Right renal cortex interstitium (tissue), 3 donors: ENCODE data around the gene QPCTL. TPM values are rescaled to one million over a fixed set of nuclear protein-coding genes. Genes with fewer than 3 reads are reported as not detected.

Experiments
- DNase-seq, 3 donors: peaks; one replicate each; pipeline ENCODE4 v3.0.0-alpha.2; 2013; ENCODE audit warnings: low read depth in 3 of 3, low spot score in 2 of 3
- polyA plus RNA-seq, 3 donors: library from polyadenylated mRNA; unstranded; fragments of 120-200 nt; gene quantifications; one replicate each; pipeline ENCODE4 v1.2.1, GENCODE V29; 2013; ENCODE audit not compliant: insufficient read length in 3 of 3

QPCTL gene
- polyA plus RNA-seq, result 1 to 10 TPM; 7.1 to 7.6 (median 7.5) TPM

GRCh38 chr19:45692187-45693105 lies at the start of gene QPCTL:
Gene QPCTL (plus strand): TSS chr19:45692666. CDS start chr19:45692704, 38 bp downstream.
- DNase-seq, result peak; percentile 96 to 98 (median 97)

DNA sequence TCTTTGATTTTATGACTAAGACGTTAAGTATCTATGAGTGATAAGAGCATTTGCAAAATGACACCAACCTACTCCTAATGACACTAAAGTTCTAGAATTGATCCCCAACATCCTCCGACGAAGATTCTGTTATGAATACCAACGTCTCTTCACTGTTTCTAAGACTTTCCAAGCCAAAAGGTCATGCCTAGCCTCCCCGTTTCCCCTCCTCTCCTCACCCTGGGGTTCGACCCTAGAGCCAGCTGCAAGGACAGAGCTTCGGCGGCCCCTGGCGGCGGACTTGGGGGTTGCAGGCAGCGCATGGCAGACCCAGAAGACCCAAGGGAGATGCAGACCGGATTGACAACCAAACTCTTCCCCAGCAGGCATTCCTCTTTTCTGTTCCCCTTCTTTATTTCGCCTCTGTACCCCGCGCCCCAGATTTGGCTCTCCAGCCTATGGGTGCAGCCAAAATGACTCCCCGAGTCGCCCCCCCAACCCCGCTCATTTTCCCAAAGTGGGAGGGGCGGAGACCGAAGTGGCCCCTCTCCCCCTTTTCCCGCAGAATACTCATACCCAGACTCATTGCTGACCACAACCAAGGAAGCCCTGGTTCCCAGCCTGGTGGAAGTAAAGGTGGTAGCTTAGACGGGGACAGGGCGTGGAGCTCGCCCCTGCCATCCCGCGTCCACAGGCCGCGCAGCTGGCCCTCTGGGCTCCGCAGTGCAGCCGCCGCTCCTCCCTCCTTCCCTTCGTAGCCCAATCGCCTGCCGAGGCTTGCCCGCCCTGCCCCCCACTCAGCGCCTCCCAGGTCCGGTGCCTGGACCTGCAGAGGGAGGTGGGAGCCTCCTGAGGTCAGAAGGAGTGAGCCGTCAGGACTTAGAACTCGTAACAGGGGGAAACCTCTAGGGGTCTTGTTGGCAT lies 49.2 kb upstream of the QPCTL start:
- DNase-seq, result no peak

- DNase-seq, result no peak
Observed at GRCh38 chr19:45643927-45644771, 48.3 kb upstream of the QPCTL start.

DNA sequence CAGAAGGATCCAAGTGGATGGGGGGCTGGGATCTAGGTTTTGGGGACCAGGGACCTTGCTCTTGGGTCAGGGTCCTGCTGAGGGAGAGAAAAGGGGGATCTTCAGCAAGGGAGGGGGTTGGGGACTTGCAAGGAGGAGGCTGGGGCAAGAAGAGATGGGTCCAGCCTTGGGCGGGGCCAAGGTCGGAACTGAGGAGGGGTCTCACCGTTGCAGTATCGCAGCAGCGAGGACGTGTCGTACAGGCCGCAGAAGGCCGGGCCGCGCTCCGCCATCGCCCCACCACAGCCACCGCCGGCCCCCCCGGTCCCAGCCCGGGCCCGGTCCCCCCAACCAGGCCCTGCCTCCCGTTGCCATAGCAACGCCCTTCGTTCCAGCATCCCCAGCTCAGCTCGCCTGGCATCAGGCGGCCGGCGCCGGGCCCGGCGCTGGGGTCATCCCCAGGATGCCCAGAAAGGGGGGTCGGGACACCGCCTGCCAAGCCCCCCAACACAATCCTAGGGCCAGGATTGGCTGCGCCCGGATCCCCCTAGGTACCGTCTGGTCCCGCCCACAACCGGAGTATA lies 47.3 kb upstream of the QPCTL start:
- no peak for DNase-seq

DNA sequence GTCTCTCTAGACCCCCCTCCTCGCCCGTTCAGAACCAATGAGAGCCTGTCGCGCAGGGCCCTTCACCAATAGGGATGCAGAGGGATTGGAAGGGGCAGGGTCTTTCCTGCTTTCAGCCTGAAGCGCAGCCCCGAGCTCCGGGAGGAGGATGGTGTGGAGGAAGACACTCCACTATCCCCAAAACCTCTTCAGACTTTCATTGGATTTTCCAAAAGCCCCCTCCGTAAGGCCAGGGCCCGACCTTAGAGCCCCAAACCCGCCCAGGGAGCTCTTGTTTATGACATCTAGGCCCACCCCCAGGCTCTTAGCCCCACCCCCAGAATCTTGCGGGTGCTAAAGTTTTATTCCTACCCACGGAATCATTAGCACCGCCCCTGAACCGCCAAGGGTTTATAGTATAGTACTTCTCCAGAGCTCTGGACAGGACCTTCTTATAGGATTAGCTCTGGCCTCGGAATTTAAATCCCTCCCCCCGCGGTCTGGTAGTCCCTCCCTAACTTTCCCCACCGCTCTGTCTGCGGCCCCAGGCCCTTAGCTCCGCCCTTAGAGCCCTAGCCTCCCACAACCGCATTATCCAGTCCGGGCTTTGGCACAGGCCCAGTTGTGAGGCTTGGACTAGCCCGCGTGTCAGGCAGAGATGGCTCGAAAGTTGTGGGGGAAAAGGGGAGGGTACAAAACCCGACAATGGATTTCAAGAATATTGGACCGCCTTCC lies 46.7 kb upstream of the QPCTL start:
- no peak for DNase-seq

GRCh38 chr19:45646345-45646698 lies 46.1 kb upstream of the QPCTL start:
- no peak for DNase-seq

DNA sequence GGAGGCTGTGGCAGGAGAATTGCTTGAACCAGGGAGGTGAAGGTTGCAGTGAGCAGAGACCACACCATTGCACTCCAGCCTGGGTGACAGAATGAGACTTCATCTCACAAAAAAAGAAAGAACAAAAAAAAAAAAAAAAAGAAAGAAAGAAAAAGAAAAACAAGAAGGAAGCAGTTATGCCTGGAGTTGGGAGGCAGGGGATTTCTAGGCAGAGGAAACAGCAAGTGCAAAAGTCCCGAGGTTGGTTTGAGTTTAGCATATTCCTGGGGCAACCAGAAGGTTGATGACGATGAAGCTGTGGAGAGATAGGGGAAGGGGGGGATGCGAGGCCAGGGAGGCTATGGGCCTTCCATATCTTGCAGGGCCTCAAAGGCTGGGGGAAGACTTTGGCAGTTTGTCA lies 41.7 kb upstream of the QPCTL start:
- DNase-seq, result no peak

DNA sequence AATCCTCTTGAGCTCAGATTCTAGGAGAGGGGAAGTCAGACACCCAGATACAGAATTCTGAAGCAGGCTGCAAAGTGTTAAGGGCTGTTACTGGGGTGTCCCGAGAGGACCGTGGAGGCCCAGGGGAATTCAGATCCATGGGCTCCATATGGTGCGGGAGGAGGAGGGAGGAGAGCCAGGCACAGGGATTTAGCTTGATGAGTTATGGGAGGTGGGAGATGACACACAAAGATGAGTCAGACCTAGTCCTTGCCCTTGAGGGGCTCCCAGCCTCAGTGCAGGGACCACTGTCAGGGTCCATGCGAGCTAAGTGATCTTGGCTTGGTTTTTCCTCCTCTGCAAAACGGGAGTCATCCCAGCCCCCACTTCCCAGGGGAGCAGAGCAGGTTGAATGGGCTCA lies 38.8 kb upstream of the QPCTL start:
- no peak for DNase-seq

GRCh38 chr19:45655073-45655472 lies 37.4 kb upstream of the QPCTL start:
- no peak for DNase-seq

DNA sequence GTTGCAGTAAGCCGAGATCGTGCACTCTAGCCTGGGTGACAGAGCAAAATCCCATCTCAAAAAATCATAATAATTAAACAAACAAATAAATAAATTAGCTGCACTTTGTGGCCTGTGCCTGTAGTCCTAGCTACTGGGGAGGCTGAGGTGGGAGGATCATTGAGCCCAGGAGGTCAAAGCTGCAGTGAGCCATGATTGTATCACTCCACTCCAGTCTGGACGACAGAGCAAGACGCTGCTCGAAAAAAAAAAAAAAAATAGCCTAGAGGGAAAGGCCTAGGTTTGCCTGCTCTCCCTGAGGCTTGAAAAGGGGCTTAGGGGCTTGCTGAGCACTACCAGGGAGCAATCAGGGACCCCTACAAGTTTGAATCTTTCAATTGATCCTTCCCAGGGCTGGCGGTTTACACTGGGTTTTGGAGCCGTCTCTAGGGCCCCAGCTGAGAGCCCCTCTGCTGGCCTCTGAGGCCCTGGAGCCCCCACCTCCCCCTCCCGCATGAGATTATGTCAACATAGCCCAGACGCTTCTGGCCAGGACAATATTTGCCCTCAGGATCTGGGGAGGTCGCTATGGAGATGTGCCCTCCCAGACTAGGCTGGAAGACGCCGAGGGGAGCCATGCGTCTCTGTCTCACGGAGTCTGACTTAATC lies 34.8 kb upstream of the QPCTL start:
- DNase-seq, result no peak

- no peak for DNase-seq
Observed at GRCh38 chr19:45659096-45659729, 33.3 kb upstream of the QPCTL start.

DNA sequence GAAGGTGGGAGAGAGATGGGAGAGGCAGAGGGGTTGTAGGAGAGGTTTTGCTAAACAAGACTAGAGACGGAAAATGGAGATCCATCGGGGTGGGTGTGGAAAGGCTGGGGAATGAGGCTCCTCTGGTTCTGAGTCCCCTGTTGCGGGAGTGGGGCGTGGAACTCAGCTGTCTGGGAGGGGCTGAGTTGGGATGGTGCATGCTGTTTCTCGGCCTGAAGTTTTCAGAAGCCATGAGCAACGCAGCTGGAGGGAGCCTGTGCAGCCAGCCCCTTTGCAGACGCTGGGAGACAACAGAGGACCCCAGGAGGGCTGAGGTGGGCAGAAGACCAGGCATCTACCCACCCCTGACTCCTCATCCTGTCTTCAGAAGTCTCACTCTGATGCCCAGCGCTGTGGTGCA lies 31.8 kb upstream of the QPCTL start:
- DNase-seq, result no peak

- DNase-seq, result no peak
Observed at GRCh38 chr19:45663800-45664199, 28.7 kb upstream of the QPCTL start.

DNA sequence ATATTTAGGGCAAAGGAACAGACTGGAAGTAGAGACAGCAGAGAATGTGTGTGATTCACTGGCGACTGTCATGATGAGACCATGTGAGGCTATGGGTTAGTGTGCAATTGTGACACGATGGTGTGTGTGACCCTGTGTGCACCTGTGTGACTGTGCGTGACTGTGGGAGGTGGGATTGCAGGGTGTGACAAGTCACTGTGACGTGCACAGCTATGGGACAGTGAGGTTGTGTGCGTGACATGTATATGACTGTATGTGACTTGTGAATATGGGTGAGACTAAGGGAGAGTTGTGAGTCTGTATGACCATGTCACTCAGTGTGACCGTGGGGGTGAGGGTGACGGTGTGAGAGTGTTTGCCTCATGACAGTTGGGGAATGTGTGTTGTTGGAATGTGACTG lies 27.9 kb upstream of the QPCTL start:
- DNase-seq, result no peak

DNA sequence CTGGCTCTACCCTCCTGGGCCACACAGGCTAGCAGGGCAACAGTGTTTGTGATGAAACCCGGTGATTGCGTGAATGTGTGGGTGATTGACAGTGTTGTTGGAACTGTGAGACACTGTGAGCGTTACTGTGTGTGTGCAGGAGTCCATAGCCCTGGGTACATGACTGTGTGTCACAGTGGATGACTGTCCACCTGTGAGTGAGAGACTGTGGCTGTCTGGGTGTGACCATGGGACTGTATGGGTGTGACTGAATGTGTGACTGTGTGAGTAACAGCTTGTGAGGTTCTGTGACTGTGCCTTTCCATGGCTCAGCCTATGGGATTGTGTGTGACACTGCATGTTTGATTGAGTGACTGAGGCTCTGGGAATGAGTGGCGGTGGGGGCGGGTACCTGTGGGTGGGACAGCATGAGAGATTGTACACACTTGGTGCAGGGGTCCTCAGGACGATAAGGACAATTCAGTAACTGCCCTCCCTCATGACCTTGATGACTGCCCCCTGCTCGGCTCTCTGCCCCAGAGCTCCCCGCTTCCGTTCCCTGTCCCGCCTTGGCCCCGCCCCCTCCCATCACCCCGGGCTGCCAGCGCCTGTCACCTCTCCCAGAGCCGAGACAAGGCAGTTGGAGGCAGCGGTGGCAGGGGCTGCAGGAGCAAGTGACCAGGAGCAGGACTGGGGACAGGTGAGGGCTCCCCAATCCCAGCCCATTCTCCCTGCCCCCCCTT lies 24.7 kb upstream of the QPCTL start, which contains the start of gene GIPR:
GIPR (plus strand) TSS at position 602 of the 722 bp plus-strand sequence. CDS start 1,300 bp downstream, outside the sequence.
- no peak for DNase-seq

- no peak for DNase-seq
Observed at GRCh38 chr19:45668342-45668871, 24.1 kb upstream of the QPCTL start.

GRCh38 chr19:45670670-45671453 lies 21.6 kb upstream of the QPCTL start:
- no peak for DNase-seq
